ENCODE measurements around the gene GALNTL6.
A peak's percentile ranks its signal among the peaks of the same experiment; 100 is the strongest.

GALNTL6 gene

DNA sequence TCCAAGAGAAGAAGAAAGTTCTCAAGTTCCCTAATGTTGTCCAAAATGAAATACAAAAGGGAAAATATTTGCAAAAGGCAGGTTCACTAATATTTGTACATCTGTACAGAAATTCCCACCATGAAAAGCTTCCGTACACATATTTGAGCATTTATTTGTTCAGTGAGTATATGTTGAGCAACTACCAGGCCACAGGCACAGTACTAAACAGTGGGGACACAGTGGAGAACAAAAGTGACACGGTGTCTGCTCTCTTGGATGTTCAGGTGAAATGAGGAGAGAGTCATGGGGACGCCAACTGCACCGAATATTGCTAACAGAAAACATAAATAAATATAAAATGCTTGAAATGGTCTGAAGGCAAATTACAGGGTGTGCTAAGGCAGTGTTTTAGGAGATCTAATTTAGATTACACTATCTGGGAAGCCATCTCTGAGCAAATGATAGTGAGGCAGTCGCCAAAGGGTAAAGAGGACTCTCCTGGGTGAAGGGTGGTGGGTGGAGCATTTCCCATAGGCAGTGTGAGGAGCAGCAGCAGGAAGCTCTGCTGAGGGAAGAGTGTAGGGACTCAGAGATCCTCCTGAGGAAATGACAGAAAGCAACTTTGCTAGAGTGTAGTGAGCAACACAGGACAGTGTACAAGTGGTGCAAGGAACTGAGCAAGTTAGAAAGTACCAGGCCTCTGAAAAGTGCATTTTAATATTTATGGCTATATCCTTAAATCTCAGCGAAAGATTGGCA is 375.2 kb downstream of the GALNTL6 start:
- DNase-seq (ENCODE audit: insufficient read length, low spot score) (no peak), FAIRE-seq (no peak)
- TF ChIP-seq TAF1 (IDR thresholded peaks at IDR 0.05; ENCODE audit: low read depth, low read length) (no peak), POU2F2 (IDR thresholded peaks at IDR 0.05; ENCODE audit: low read depth, low read length) (no peak), POLR2AphosphoS5 (IDR thresholded peaks at IDR 0.05; ENCODE audit: low read depth, low read length) (no peak), SPI1 (IDR thresholded peaks at IDR 0.05; ENCODE audit: low read depth, low read length) (no peak), PAX5 (IDR thresholded peaks at IDR 0.05; ENCODE audit: insufficient read depth, low read length, severe bottlenecking) (no peak), POLR2A (IDR thresholded peaks at IDR 0.05; ENCODE audit: low read depth, low read length) (no peak)

DNA sequence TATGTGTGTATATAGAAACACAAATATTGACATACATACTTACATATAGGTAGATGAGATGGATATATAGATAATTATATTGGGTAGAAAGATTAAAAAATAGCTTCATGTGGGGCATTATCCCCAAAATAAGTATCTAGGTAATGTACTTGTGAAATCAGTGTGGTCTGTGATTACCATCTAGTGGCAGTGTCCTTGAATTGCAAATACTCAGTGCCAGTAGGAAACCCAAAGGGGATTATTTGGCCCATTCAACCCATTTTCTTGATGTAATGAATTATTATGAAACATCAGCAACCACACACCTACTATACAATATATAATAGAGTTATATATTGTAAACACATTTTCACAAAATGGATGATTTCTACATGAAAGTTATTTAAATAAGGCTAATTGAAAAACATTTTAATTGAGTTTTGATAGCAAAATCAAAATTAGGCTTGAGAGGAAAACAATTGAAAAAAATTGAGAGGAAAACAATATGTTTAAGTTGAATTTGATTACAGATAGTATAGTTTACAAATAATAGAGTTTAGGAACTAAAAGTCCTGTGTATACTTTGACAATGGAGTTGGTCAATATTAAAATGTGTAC is 389.4 kb downstream of the GALNTL6 start:
- no peak for FAIRE-seq
- TF ChIP-seq PAX5 (IDR thresholded peaks at IDR 0.05; ENCODE audit: insufficient read depth, low read length, severe bottlenecking) = no peak
- TF ChIP-seq POU2F2 (IDR thresholded peaks at IDR 0.05; ENCODE audit: low read depth, low read length) = no peak
- no peak for TF ChIP-seq POLR2AphosphoS5 (IDR thresholded peaks at IDR 0.05; ENCODE audit: low read depth, low read length)
- no peak for TF ChIP-seq TAF1 (IDR thresholded peaks at IDR 0.05; ENCODE audit: low read depth, low read length)
- TF ChIP-seq POLR2A (IDR thresholded peaks at IDR 0.05; ENCODE audit: low read depth, low read length) = no peak
- no peak for TF ChIP-seq SPI1 (IDR thresholded peaks at IDR 0.05; ENCODE audit: low read depth, low read length)
- peak; percentile 4 for DNase-seq (ENCODE audit: insufficient read length, low spot score)

DNA sequence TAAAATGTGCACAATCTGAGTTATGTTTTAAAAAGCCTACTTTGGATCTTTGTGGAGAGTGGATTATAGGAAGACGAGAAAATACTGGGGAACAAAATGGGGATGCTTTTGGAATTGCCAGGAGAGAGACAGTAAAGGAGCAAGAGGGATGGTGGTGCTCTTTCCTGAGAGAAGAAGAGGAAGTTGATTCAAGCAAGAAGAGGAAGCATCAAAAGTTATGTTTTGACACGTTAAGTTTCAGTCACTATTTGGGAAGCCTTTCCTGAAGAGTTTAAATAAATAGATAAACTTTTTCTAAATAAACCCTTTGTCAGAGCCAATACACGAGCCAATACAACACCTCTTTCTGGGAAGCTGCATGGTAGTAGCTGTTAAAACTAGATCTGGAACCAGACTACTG is 394.1 kb downstream of the GALNTL6 start:
- DNase-seq (ENCODE audit: insufficient read length, low spot score) (no peak), FAIRE-seq (no peak)

DNA sequence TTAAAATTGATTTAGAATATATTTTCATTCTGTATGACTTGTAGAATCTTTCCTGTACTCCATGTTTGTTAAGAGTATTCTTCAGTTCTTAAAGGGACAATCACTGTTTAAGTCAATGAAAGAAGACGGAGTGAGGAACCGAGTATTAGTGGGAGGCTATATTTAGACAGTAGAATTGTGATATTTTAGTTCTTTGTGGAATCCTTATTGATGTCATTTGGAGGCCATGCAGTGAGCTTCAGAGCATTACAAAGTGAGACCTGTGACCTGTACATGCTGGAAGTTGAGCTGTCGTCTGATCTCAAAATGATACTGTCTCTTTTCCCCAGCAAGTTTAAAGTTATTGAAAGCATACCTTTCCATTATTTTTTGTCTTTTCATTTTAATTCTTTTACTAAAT is 394.7 kb downstream of the GALNTL6 start:
- FAIRE-seq (no peak), DNase-seq (ENCODE audit: insufficient read length, low spot score) (no peak)
- TF ChIP-seq POLR2A (IDR thresholded peaks at IDR 0.05; ENCODE audit: low read depth, low read length) = no peak

More for the DNA sequence above, 394.1 kb downstream of the GALNTL6 start:
- no peak for TF ChIP-seq POLR2A (IDR thresholded peaks at IDR 0.05; ENCODE audit: low read depth, low read length)
- no peak for TF ChIP-seq POU2F2 (IDR thresholded peaks at IDR 0.05; ENCODE audit: low read depth, low read length)
- TF ChIP-seq POLR2AphosphoS5 (IDR thresholded peaks at IDR 0.05; ENCODE audit: low read depth, low read length) = no peak
- TF ChIP-seq SPI1 (IDR thresholded peaks at IDR 0.05; ENCODE audit: low read depth, low read length) = no peak
- no peak for TF ChIP-seq TAF1 (IDR thresholded peaks at IDR 0.05; ENCODE audit: low read depth, low read length)
- no peak for TF ChIP-seq PAX5 (IDR thresholded peaks at IDR 0.05; ENCODE audit: insufficient read depth, low read length, severe bottlenecking)

DNA sequence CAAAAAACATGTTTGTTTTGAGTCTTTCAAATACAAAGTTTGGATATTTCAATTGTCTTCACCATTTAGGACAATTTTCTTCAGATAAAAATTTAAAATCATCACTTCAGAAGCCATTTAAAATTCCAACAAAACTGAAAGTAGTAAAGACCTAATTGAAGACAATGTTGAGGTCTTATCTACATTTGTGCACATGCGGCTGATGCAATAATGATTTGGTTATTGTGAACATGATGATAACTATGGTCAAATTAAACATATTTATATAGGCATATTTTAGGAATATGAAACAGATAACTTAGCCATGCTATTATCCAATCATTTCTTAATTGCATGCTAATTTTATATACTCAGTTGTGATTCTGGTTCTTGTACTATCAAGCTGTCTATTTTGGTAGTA is 407.5 kb downstream of the GALNTL6 start:
- DNase-seq (ENCODE audit: insufficient read length, low spot score) (no peak), FAIRE-seq (no peak)
- TF ChIP-seq SPI1 (IDR thresholded peaks at IDR 0.05; ENCODE audit: low read depth, low read length) (no peak), TAF1 (IDR thresholded peaks at IDR 0.05; ENCODE audit: low read depth, low read length) (no peak), POLR2A (IDR thresholded peaks at IDR 0.05; ENCODE audit: low read depth, low read length) (no peak), POLR2AphosphoS5 (IDR thresholded peaks at IDR 0.05; ENCODE audit: low read depth, low read length) (no peak), PAX5 (IDR thresholded peaks at IDR 0.05; ENCODE audit: insufficient read depth, low read length, severe bottlenecking) (no peak), POU2F2 (IDR thresholded peaks at IDR 0.05; ENCODE audit: low read depth, low read length) (no peak)

DNA sequence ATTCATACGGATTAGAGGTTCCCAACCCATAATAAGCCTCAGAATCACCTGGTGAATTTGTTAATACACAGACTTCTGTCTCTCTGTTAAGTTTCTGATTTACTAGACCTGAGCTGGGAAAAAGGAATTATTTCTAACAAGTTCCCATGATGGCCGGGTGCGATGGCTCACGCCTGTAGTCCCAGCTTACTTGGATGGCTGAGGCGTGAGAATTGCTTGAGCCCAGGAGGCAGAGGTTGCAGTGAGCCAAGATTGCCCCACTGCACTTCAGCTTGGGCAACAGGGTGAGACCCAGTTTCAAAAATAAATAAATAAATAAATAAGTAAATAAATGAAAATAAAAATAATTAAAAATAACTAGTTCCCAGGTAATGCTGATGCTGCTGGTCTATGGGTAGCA is 412.3 kb downstream of the GALNTL6 start:
- FAIRE-seq = no peak
- DNase-seq (ENCODE audit: insufficient read length, low spot score) = no peak
- no peak for TF ChIP-seq POLR2A (IDR thresholded peaks at IDR 0.05; ENCODE audit: low read depth, low read length)
- no peak for TF ChIP-seq SPI1 (IDR thresholded peaks at IDR 0.05; ENCODE audit: low read depth, low read length)
- TF ChIP-seq PAX5 (IDR thresholded peaks at IDR 0.05; ENCODE audit: insufficient read depth, low read length, severe bottlenecking) = no peak
- no peak for TF ChIP-seq POLR2AphosphoS5 (IDR thresholded peaks at IDR 0.05; ENCODE audit: low read depth, low read length)
- no peak for TF ChIP-seq POU2F2 (IDR thresholded peaks at IDR 0.05; ENCODE audit: low read depth, low read length)
- no peak for TF ChIP-seq TAF1 (IDR thresholded peaks at IDR 0.05; ENCODE audit: low read depth, low read length)

DNA sequence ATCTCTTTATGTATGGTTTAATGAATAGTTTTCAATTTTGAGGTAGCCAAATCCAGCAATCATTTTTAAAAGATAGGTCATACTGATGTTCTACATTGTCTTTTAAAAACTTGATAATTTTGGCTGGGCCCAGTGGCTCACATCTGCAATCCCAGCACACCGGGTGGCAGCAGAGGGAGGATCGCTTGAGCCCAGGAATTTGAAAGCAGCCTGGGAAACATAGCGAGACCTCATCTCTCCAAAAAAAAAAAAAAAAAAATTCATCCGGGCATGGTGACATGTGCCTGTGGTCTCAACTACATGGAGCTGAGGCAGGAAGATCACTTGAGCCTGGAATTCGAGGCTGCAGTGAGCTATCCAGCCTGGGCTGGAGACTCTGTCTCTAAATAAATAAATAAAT is 419.8 kb downstream of the GALNTL6 start:
- no peak for TF ChIP-seq POU2F2 (IDR thresholded peaks at IDR 0.05; ENCODE audit: low read depth, low read length)
- TF ChIP-seq TAF1 (IDR thresholded peaks at IDR 0.05; ENCODE audit: low read depth, low read length) = no peak
- TF ChIP-seq PAX5 (IDR thresholded peaks at IDR 0.05; ENCODE audit: insufficient read depth, low read length, severe bottlenecking) = no peak
- TF ChIP-seq POLR2AphosphoS5 (IDR thresholded peaks at IDR 0.05; ENCODE audit: low read depth, low read length) = no peak
- no peak for TF ChIP-seq SPI1 (IDR thresholded peaks at IDR 0.05; ENCODE audit: low read depth, low read length)
- no peak for TF ChIP-seq POLR2A (IDR thresholded peaks at IDR 0.05; ENCODE audit: low read depth, low read length)
- DNase-seq (ENCODE audit: insufficient read length, low spot score) = no peak
- no peak for FAIRE-seq

DNA sequence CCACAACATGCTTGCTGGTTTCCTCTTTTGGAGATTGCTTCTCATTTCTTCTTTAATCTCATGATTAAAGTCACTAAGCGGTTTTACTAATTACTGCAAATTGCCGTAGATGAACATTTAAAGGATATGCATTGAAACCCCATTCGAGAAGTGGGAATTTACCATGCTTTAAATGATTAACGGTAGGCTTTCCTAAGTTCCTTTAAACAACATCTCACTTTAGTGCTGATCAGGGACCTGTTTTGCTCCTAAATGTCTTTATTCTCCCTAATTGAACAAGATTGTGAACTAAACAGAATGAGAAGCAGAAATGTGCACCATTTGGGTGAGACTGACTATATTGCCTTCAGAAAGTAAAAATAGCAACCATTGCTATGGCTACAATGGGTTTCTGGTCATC is 430.3 kb downstream of the GALNTL6 start:
- no peak for TF ChIP-seq POLR2AphosphoS5 (IDR thresholded peaks at IDR 0.05; ENCODE audit: low read depth, low read length)
- TF ChIP-seq POLR2A (IDR thresholded peaks at IDR 0.05; ENCODE audit: low read depth, low read length) = no peak
- TF ChIP-seq TAF1 (IDR thresholded peaks at IDR 0.05; ENCODE audit: low read depth, low read length) = no peak
- TF ChIP-seq SPI1 (IDR thresholded peaks at IDR 0.05; ENCODE audit: low read depth, low read length) = no peak
- no peak for TF ChIP-seq PAX5 (IDR thresholded peaks at IDR 0.05; ENCODE audit: insufficient read depth, low read length, severe bottlenecking)
- TF ChIP-seq POU2F2 (IDR thresholded peaks at IDR 0.05; ENCODE audit: low read depth, low read length) = no peak
- DNase-seq (ENCODE audit: insufficient read length, low spot score) (no peak), FAIRE-seq (no peak)

DNA sequence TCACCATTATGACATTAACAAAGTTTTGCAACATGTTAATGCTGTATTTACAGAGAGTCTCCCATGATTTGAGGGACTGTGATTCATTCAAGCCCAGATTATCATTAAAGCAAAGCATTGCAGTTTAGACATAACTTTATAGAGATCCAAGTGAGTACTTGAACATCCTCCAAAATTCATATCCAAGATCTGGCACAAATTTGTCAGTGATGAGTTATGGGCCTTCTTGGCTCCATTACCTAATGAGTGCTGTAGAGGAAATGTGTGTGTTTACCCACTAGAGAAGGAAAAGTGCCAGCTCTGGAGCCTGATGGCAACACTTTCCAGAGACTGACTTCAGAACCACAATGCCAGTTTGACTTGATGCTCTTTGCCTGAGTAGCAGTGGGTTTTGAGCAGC is 432.3 kb downstream of the GALNTL6 start:
- no peak for DNase-seq (ENCODE audit: insufficient read length, low spot score)
- FAIRE-seq = no peak
- TF ChIP-seq POLR2AphosphoS5 (IDR thresholded peaks at IDR 0.05; ENCODE audit: low read depth, low read length) = no peak
- TF ChIP-seq PAX5 (IDR thresholded peaks at IDR 0.05; ENCODE audit: insufficient read depth, low read length, severe bottlenecking) = no peak
- no peak for TF ChIP-seq POLR2A (IDR thresholded peaks at IDR 0.05; ENCODE audit: low read depth, low read length)
- no peak for TF ChIP-seq TAF1 (IDR thresholded peaks at IDR 0.05; ENCODE audit: low read depth, low read length)
- no peak for TF ChIP-seq POU2F2 (IDR thresholded peaks at IDR 0.05; ENCODE audit: low read depth, low read length)
- TF ChIP-seq SPI1 (IDR thresholded peaks at IDR 0.05; ENCODE audit: low read depth, low read length) = no peak
